ENCODE results near the gene ZNF138. TPM values are rescaled to one million over a fixed set of nuclear protein-coding genes. Genes with fewer than 3 reads are reported as not detected.

Gene ZNF138
- total and polyA plus RNA-seq, 2 of the 8 experiments (the other 6 are each of a cell fraction or from before 2014, with no cell fraction given) = 7.5 to 22.6 TPM

- TF ChIP-seq, protein P1, sequence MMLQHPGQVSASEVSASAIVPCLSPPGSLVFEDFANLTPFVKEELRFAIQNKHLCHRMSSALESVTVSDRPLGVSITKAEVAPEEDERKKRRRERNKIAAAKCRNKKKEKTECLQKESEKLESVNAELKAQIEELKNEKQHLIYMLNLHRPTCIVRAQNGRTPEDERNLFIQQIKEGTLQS (IDR thresholded peaks at IDR 0.05; ENCODE audit: insufficient read depth, low read depth, low read length) = no peak
These were observed 13.6 kb downstream of the ZNF138 start (continued) for GRCh38 chr7:64807731-64808365.
